Omental fat pad (tissue), 4 donors: ENCODE data around the gene MMP2. TPM values are rescaled to one million over a fixed set of nuclear protein-coding genes. Genes with fewer than 3 reads are reported as not detected.

Experiments used
- ATAC-seq: fragments of 150-250 bp; one replicate; pipeline ENCODE4 v1.9.1; 2016; ENCODE audit warnings: mild to moderate bottlenecking, moderate library complexity; ENCODE audit not compliant: low FRiP score
- DNase-seq: peaks from one replicate; pipeline ENCODE4 v3.0.0-alpha.2; 2019; ENCODE audit warnings: low spot score
- CTCF ChIP-seq, 3 donors: fragments of 450-650 bp; IDR thresholded peaks; one replicate each; pipeline ENCODE4 v1.5.1; 2016 to 2017; ENCODE audit warnings: antibody characterized with exemption in 3 of 3, mild to moderate bottlenecking in 3 of 3, moderate library complexity in 2 of 3
- total RNA-seq, 4 donors: library from RNA; depleted of rRNA; stranded (reverse); fragments of >200 nt; gene quantifications; one replicate each; pipeline ENCODE4 v1.1.0, GENCODE V29; 2016

MMP2 gene
- total RNA-seq, 4 donors from 2014 or later, result 217 to 549 (median 381) TPM

DNA sequence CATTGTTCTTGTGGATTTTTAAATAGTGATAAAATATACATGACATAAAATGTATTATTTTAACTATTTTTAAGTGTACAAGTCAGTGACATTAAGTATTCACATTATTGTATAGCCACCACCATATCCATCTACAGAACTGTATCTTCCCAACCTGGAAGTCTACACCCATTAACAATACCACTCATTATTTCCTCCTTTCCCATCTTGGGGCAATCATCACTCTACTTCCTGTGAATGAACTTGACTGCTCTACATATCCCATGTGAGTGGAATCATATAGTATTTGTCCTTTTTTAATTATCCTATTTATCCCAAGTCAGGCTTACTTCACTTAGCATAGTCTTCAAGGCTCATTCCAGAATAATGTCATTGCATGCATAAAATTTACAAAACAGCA lies 40.7 kb upstream of the MMP2 start:
- no peak for ATAC-seq
- DNase-seq, result no peak
- no peak for TF ChIP-seq CTCF (IDR thresholded peaks at IDR 0.05)

- DNase-seq (no peak), ATAC-seq (no peak)
- no peak for TF ChIP-seq CTCF (IDR thresholded peaks at IDR 0.05)
Measured at GRCh38 chr16:55439101-55439690, 39.8 kb upstream of the MMP2 start.

DNA sequence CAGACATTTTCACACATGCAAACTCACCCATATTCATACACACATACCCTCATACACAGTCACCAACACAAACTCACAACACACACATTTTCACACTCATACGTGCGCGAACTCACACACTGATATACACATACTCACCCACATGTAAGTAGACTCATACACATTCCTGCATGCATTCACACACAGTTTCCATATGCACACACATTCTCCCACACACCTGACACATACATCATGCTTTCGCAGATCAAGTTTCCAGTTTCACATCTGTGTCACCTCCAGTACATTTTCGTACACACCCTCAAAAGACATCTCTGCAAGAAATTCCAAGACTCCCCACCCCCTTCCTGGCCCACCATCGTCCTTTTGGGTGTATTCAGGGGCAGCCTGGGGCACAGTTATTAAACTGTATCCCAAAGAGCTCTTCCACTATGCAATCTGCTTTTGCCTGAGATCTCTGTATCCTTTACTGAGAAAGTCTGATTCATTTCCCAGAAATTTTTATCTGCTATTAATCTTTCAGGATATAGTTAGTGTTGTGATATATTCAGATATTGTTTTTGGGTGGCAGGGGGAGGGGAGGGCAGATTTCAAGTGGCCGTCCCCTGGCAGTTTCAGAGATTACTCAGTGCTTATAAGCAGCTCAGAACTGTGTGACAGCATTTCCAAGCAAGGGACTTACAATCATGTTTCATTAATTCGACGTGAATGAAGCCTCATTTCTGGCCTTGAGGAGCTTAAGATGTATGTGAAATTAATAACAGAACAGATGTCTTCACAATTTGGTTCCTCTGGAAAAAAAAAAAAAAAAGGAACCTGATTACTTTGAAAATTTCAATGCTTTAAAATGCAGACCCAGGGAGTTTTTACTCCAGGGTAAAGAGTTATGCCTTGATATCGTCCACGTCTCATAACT lies 35.3 kb upstream of the MMP2 start:
- ATAC-seq, result no peak
- no peak for TF ChIP-seq CTCF (IDR thresholded peaks at IDR 0.05)
- DNase-seq, result no peak

DNA sequence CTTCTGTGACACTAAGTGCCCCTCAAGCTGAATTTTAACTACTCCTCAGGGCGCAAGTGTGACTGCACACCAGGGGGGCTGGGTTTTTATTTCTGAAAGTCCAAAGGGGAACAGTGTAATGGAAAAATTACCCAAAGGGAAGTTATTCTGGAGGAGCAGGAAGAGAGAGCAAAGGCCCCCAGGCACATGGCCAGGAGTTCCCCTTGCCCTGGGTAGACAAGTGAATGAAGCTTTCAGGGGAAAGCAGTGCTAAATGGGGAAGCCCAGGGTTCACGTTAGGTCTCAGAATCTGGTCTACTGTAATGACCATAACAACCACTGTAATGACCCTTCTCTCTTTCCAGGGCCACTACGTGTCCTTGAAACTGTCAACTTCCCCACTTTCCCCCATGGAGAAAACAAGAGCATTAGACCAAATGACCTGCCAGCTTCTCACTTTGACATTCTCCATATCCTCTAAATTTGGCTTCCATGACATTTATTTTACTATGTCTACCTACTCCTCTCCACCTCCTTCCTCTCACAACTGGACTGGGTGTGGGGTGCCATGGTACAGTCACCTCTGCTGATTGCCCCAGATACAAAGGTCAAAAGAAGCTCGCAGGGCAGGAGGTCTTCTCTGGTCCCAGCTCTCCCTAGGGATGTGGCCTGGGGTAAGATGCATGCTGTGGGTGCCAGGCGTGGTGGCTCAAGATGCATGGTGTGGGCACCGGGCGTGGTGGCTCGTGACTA lies 34.1 kb upstream of the MMP2 start:
- peak; percentile 32 for ATAC-seq
- TF ChIP-seq CTCF (IDR thresholded peaks at IDR 0.05), result no peak
- DNase-seq, result no peak

GRCh38 chr16:55447231-55447630 lies 31.8 kb upstream of the MMP2 start:
- TF ChIP-seq CTCF (IDR thresholded peaks at IDR 0.05), result no peak
- ATAC-seq (no peak), DNase-seq (no peak)

GRCh38 chr16:55452996-55453395 lies 26.0 kb upstream of the MMP2 start:
- TF ChIP-seq CTCF (IDR thresholded peaks at IDR 0.05), result no peak
- no peak for DNase-seq

More at GRCh38 chr16:55452996-55453395, 26.0 kb upstream of the MMP2 start:
- no peak for ATAC-seq
